ENCODE measurements around the gene LRMDA.

The LRMDA gene

DNA sequence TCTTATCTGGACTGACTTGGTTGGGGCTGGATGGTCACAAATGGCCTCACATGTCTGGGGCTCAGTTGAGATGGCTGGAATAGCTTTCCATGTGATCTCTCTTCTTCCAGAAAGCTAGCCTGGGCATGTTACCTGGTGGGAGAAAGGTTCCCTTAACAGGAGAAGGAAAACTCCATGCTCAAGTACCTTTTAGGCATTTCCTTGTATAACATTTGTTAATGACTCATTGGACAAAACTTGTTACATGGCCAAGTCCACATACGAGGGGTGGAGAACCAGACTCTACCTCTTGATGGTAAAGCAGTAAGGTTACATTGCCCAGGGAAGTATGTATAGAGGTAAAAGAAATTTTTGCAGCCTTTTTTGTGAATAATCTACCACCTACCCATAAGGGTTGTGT is 826.4 kb downstream of the LRMDA start:
- Histone ChIP-seq H2AFZ (ENCODE audit: low read depth, low read length, severe bottlenecking) (no peak overlapping the region), H3F3A (ENCODE audit: insufficient read depth) (no peaks in the 10 kb centered on the region), H4K20me1 (ENCODE audit: low read depth, low read length) (no peaks in the 10 kb centered on the region), H3K9me2 (replicated peaks; ENCODE audit: insufficient read depth, low read length) (no peaks in the 10 kb centered on the region), H3K9me3 (ENCODE audit: insufficient read depth, low read length) (peaks cover 8% of the 10 kb centered on the region; the same call in 1 of the 2 replicates), H3K27me3 (ENCODE audit: low read length) (no peaks in the 10 kb centered on the region), H3K36me3 (ENCODE audit: low read length) (no peaks in the 10 kb centered on the region), H3K9ac (ENCODE audit: low read length) (no peak overlapping the region), H3K27ac (ENCODE audit: low read depth, low read length) (no peak overlapping the region), H3K4me2 (ENCODE audit: low read depth, low read length, poor library complexity, severe bottlenecking) (no peak overlapping the region), H3K4me3 (ENCODE audit: insufficient read depth, low read length, poor library complexity, severe bottlenecking) (no peak overlapping the region), H3K79me2 (ENCODE audit: insufficient read depth, low read length) (no peaks in the 10 kb centered on the region)
- TF ChIP-seq EZH2phosphoT487 (conservative IDR thresholded peaks at IDR 0.05; ENCODE audit: low read length), result no peak

DNA sequence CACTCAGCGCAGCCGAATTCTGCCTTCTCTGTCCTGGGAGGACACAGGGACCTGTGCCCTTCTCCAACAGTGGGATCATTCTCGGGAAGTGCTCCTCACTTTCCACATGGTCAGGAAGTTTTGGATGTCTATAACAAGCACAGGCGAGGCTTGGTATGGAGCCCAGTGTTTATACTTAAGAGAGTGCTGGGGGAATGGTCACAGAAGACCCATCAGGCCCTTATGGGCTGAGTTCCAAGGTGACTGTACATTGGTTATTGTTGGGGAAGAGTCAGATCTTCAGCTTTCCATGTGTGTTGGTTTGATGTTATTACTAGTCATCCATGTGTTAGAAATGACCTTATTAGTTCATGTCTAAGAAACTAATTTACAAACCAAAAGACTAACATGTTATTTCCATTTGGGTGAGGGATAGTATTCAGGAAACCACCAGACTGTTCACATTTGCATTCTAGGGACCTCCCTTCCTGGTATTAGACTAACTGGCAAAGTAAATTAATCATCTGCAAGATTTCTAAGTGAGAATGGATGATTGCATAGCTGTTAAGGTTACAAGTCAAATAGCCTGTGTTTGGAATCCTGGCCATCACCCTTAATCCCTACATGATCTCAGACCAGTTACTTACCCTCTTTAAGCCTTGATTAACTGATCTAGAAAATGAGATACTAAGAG is 834.2 kb downstream of the LRMDA start:
- Histone ChIP-seq H3K27me3 (ENCODE audit: low read length) (no peaks in the 10 kb centered on the region), H3K79me2 (ENCODE audit: insufficient read depth, low read length) (no peaks in the 10 kb centered on the region), H2AFZ (ENCODE audit: low read depth, low read length, severe bottlenecking) (no peak overlapping the region), H3K4me2 (ENCODE audit: low read depth, low read length, poor library complexity, severe bottlenecking) (no peak overlapping the region), H3F3A (ENCODE audit: insufficient read depth) (no peaks in the 10 kb centered on the region), H3K27ac (ENCODE audit: low read depth, low read length) (no peak overlapping the region), H4K20me1 (ENCODE audit: low read depth, low read length) (no peaks in the 10 kb centered on the region), H3K36me3 (ENCODE audit: low read length) (no peaks in the 10 kb centered on the region), H3K4me3 (ENCODE audit: insufficient read depth, low read length, poor library complexity, severe bottlenecking) (no peak overlapping the region), H3K9me3 (ENCODE audit: insufficient read depth, low read length) (peaks cover under 1% of the 10 kb centered on the region; the same call in 1 of the 2 replicates), H3K9ac (ENCODE audit: low read length) (no peak overlapping the region), H3K9me2 (replicated peaks; ENCODE audit: insufficient read depth, low read length) (no peaks in the 10 kb centered on the region)
- TF ChIP-seq, protein P1, sequence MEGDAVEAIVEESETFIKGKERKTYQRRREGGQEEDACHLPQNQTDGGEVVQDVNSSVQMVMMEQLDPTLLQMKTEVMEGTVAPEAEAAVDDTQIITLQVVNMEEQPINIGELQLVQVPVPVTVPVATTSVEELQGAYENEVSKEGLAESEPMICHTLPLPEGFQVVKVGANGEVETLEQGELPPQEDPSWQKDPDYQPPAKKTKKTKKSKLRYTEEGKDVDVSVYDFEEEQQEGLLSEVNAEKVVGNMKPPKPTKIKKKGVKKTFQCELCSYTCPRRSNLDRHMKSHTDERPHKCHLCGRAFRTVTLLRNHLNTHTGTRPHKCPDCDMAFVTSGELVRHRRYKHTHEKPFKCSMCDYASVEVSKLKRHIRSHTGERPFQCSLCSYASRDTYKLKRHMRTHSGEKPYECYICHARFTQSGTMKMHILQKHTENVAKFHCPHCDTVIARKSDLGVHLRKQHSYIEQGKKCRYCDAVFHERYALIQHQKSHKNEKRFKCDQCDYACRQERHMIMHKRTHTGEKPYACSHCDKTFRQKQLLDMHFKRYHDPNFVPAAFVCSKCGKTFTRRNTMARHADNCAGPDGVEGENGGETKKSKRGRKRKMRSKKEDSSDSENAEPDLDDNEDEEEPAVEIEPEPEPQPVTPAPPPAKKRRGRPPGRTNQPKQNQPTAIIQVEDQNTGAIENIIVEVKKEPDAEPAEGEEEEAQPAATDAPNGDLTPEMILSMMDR (IDR thresholded peaks at IDR 0.05; ENCODE audit: insufficient read depth, low read length, poor library complexity, severe bottlenecking), result no peak
- TF ChIP-seq EZH2phosphoT487 (conservative IDR thresholded peaks at IDR 0.05; ENCODE audit: low read length), result no peak

GRCh38 chr10:76268530-76268929 is 837.1 kb downstream of the LRMDA start:
- no peak overlapping the region for H2AFZ ChIP-seq (ENCODE audit: low read depth, low read length, severe bottlenecking)
- 0 out of 2 replicates have a peak, but pooled peaks cover 3% of the 10 kb centered on the region for H3K9me3 ChIP-seq (ENCODE audit: insufficient read depth, low read length)
- no peaks in the 10 kb centered on the region for H3K36me3 ChIP-seq (ENCODE audit: low read length)
- no peaks in the 10 kb centered on the region for H3K27me3 ChIP-seq (ENCODE audit: low read length)
- H3K4me3 ChIP-seq (ENCODE audit: insufficient read depth, low read length, poor library complexity, severe bottlenecking), result no peak overlapping the region
- H3K27ac ChIP-seq (ENCODE audit: low read depth, low read length), result no peak overlapping the region
- no peaks in the 10 kb centered on the region for H4K20me1 ChIP-seq (ENCODE audit: low read depth, low read length)
- no peaks in the 10 kb centered on the region for H3F3A ChIP-seq (ENCODE audit: insufficient read depth)
- TF ChIP-seq, protein P1 (IDR thresholded peaks at IDR 0.05; ENCODE audit: insufficient read depth, low read length, poor library complexity, severe bottlenecking), result no peak
- no peak for TF ChIP-seq EZH2phosphoT487 (conservative IDR thresholded peaks at IDR 0.05; ENCODE audit: low read length)
- H3K79me2 ChIP-seq (ENCODE audit: insufficient read depth, low read length), result no peaks in the 10 kb centered on the region
- no peak overlapping the region for H3K9ac ChIP-seq (ENCODE audit: low read length)
- H3K4me2 ChIP-seq (ENCODE audit: low read depth, low read length, poor library complexity, severe bottlenecking), result no peak overlapping the region
- no peaks in the 10 kb centered on the region for H3K9me2 ChIP-seq (replicated peaks; ENCODE audit: insufficient read depth, low read length)

- 0 out of 2 replicates have a peak, but pooled peaks cover 3% of the 10 kb centered on the region for H3K9me3 ChIP-seq (ENCODE audit: insufficient read depth, low read length)
These were observed 837.5 kb downstream of the LRMDA start for GRCh38 chr10:76268954-76269353.

More at GRCh38 chr10:76268954-76269353, 837.5 kb downstream of the LRMDA start:
- TF ChIP-seq, protein P1 (IDR thresholded peaks at IDR 0.05; ENCODE audit: insufficient read depth, low read length, poor library complexity, severe bottlenecking), result no peak
- no peak overlapping the region for H3K27ac ChIP-seq (ENCODE audit: low read depth, low read length)
- no peak overlapping the region for H3K9ac ChIP-seq (ENCODE audit: low read length)
- no peak overlapping the region for H3K4me3 ChIP-seq (ENCODE audit: insufficient read depth, low read length, poor library complexity, severe bottlenecking)
- H3K9me2 ChIP-seq (replicated peaks; ENCODE audit: insufficient read depth, low read length), result no peaks in the 10 kb centered on the region
- no peaks in the 10 kb centered on the region for H3F3A ChIP-seq (ENCODE audit: insufficient read depth)
- H3K36me3 ChIP-seq (ENCODE audit: low read length), result no peaks in the 10 kb centered on the region
- H3K79me2 ChIP-seq (ENCODE audit: insufficient read depth, low read length), result no peaks in the 10 kb centered on the region
- no peaks in the 10 kb centered on the region for H3K27me3 ChIP-seq (ENCODE audit: low read length)
- no peaks in the 10 kb centered on the region for H4K20me1 ChIP-seq (ENCODE audit: low read depth, low read length)
- H2AFZ ChIP-seq (ENCODE audit: low read depth, low read length, severe bottlenecking), result no peak overlapping the region
- no peak overlapping the region for H3K4me2 ChIP-seq (ENCODE audit: low read depth, low read length, poor library complexity, severe bottlenecking)

All from SU-DHL-6 (cell line).